ENCODE results near the gene EEF1AKMT4.
A peak's percentile ranks its signal among the peaks of the same experiment; 100 is the strongest.

EEF1AKMT4 gene

DNA sequence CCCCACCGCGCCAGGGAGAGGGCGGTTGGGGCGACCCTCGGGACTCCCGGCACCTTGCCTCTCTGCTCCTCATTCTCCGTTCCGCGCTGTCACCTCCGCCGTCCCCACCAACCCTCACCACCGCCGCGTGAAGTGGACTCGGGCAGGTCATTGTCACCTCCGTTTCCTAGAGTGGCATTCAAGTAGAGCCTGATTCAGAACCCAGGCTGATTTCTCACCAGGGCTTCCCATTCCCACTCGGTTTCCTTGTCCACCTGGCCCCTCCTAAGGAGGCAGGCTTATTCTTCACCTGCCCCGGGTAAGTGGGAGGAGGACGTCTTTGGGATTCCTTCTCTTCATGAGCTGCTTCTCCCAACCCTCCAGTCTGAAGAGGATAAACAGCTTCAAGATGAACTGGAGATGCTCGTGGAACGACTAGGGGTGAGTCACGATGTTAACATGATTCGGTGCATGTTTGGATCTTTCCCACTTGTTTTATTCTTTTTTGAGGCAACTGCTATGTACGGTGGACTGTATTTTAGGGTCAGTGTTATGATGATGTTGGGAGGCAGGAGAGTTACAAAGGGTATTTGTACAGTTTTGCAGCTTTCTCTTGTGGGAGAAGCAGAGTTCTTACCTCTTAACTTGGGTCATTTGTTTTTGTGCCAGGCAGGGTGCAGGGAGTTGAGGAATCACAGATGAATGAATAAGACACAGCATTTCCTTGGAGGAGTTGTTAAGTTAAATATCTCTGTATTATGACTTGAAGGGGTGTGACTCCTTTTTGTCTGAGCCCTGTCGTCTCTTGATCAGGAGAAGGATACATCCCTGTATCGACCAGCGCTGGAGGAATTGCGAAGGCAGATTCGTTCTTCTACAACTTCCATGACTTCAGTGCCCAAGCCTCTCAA is 50.3 kb downstream of the EEF1AKMT4 start:
- peak; percentile 20 for DNase-seq (ENCODE audit: low read depth)

DNA sequence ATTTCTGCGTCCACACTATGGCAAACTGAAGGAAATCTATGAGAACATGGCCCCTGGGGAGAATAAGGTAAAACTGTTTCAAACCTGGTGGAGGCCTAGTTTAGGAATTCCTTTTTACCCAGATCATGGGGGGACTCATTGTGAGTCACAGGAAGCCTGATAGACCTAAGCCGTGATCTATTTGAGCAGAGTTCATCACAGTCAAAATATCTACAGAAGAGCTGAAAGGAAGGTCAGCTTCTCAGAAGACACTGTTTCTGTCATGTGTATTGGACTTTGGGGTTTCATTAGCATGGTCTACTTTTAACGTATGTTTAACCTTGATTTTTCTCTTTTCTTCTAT is 50.9 kb downstream of the EEF1AKMT4 start:
- DNase-seq (ENCODE audit: low read depth) = peak; percentile 51

DNA sequence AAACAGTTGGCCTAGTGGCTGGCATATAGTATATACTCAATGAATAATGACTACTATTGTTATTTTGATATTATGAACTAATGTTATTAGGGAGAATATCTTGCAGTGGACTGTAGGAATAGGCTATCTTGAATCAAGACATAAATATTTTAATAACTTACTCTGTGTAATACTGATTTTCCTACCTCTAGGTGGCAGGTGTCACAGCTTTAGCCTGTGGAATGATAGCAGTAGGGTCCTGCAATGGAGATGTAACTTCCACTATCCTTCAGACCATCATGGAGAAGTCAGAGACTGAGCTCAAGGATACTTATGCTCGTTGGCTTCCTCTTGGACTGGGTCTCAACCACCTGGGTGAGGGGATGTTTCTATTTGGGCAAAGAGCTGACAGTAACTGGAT is 56.1 kb downstream of the EEF1AKMT4 start:
- no peak for DNase-seq (ENCODE audit: low read depth)

DNA sequence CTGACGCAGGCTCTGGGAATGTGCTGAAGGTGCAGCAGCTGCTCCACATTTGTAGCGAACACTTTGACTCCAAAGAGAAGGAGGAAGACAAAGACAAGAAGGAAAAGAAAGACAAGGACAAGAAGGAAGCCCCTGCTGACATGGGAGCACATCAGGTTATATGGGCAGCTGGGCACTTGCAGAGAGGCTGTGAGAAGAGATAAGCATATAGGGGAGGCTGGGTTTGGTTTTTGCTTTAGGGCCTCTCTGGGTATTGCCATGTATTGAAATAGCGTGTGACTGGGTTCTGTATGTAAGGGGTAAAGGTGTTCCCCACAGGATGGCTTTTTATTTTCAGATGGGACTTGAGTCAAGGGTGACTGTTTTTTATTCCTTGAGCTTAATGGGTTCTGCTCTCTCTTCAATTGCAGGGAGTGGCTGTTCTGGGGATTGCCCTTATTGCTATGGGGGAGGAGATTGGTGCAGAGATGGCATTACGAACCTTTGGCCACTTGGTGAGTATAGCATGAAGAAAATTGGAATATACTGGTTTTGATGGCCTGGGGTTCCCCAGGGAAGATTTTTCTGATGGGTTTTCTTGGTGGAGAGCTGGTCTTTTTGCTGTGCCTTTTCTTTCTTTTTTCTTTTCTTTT is 57.0 kb downstream of the EEF1AKMT4 start:
- DNase-seq (ENCODE audit: low read depth) = no peak

DNA sequence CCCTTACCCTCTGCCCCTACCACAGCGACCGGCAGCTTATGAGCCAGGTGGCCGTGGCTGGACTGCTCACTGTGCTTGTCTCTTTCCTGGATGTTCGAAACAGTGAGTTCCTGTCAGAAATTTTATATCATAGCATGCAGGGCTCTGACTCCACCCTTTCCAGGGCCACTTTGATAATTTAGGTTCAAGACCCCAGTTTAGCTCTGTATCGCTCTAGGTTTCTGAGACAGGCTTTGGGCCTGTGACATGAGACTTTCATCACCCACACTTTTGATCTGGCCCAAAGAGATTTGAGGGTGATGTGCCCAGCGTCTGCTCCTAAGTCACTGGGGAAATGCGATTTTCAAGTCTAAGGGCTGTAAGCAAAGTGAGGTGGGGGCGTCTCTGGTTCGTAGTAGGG is 58.4 kb downstream of the EEF1AKMT4 start:
- DNase-seq (ENCODE audit: low read depth) = no peak
